Prostate gland (tissue), 2 donors: Measurements from ENCODE around the gene ARHGAP35.

ENCODE experiments used
- CTCF ChIP-seq, 4 experiments: fragments of 200-600 bp in 2 of 4; fragments of 450-650 bp in 2 of 4; sonication (generic) in 2 of 4; IDR thresholded peaks; 1 replicate in 3 of 4; 2 replicates in 1 of 4; pipeline ENCODE4 v1.5.1; 2016 to 2019; ENCODE audit warnings: antibody characterized with exemption in 4 of 4, mild to moderate bottlenecking in 2 of 4, moderate library complexity in 2 of 4
- POLR2AphosphoS5 ChIP-seq: sonication (generic); formaldehyde crosslinking; IDR thresholded peaks from one replicate; pipeline ENCODE4 v1.6.1; 2017; ENCODE audit warnings: antibody characterized with exemption

GRCh38 chr19:46828484-46828883, 32.3 kb upstream of the ARHGAP35 start:
- no peak for TF ChIP-seq CTCF (IDR thresholded peaks at IDR 0.05)
- no peak for TF ChIP-seq POLR2AphosphoS5
